Activated CD8-positive, alpha-beta T cell treated with anti-CD3 and anti-CD28 coated beads for 36 hours (primary cell): ENCODE measurements around the gene ENPP6. TPM values are rescaled to one million over a fixed set of nuclear protein-coding genes. Genes with fewer than 3 reads are reported as not detected.

Source experiments
- ATAC-seq: fragments of 200-7000 bp; cut with Tn5 transposase; one replicate; pipeline ENCODE4 v1.10.0; 2021; ENCODE audit warnings: mild to moderate bottlenecking, moderate library complexity
- CTCF ChIA-PET: fragments of 350-600 bp; sonication (Branson Sonifier 250); formaldehyde crosslinking; loops from one replicate; lab custom pipeline; 2021; ENCODE audit warnings: antibody characterized with exemption; lab: Charles Lee
- POLR2A ChIA-PET: fragments of 350-600 bp; sonication (Branson Sonifier 250); formaldehyde crosslinking; loops from one replicate; lab custom pipeline; 2021; ENCODE audit warnings: antibody characterized with exemption; lab: Charles Lee
- DNase-seq: peaks from one replicate; pipeline ENCODE4 v3.0.0-alpha.2; 2020
- H3K27ac Mint-ChIP-seq: one replicate; pipeline ENCODE4 v1.8.0; 2021; ENCODE audit warnings: mild to moderate bottlenecking, mixed read lengths
- H3K27me3 Mint-ChIP-seq: one replicate; pipeline ENCODE4 v1.8.0; 2021; ENCODE audit warnings: mixed read lengths
- H3K36me3 Mint-ChIP-seq: one replicate; pipeline ENCODE4 v1.8.0; 2021; ENCODE audit warnings: low read depth, mixed read lengths
- H3K4me1 Mint-ChIP-seq: one replicate; pipeline ENCODE4 v1.8.0; 2021; ENCODE audit warnings: low read depth, mixed read lengths
- H3K4me3 Mint-ChIP-seq: one replicate; pipeline ENCODE4 v1.8.0; 2021; ENCODE audit warnings: mild to moderate bottlenecking, moderate library complexity, mixed read lengths
- H3K9me3 Mint-ChIP-seq: one replicate; pipeline ENCODE4 v1.8.0; 2021; ENCODE audit warnings: mixed read lengths
- intact Hi-C: fragments of 100-400 bp; cut with micrococcal nuclease; formaldehyde crosslinking; loops from one replicate; pipeline ENCODE4 v1.10.0; 2022
- total RNA-seq, 2 experiments: library from RNA; stranded (reverse); gene quantifications; one replicate each; pipeline ENCODE4 v1.2.3, GENCODE V29; 2021
- TF ChIP-seq, protein P1 (sequence below): fragments of 200-600 bp; IDR thresholded peaks from one replicate; pipeline ENCODE4 v1.8.0; 2022; ENCODE audit warnings: antibody characterized with exemption, mild to moderate bottlenecking

Gene ENPP6
- total RNA-seq, 2 experiments from 2014 or later, result 0.27 to 0.40 TPM

DNA sequence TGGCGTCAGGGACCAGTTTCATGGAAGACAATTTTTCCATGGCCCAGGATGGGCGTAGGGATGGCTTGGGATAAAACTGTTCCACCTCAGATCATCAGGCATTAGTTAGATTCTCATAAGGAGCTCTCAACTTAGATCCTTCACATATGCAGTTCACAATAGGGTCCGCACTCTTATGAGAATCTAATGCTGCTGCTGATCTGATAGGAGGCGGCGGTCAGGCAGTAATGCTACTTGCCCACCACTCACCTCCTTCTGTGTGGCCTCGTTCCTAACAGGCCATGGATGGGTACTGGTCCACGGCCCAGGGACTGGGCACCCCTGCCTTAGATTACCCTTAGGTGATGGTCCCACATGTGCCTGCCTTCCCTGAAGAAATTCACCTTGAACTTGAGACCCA lies 28.8 kb upstream of the ENPP6 start:
- no peak overlapping the region for H3K27ac Mint-ChIP-seq
- H3K36me3 Mint-ChIP-seq, result no peaks in the 10 kb centered on the region
- H3K27me3 Mint-ChIP-seq, result peaks cover 4% of the 10 kb centered on the region
- intact Hi-C loops, result no loop called here
- no peak overlapping the region for H3K4me3 Mint-ChIP-seq
- no peak for ATAC-seq
- peaks cover 8% of the 10 kb centered on the region for H3K4me1 Mint-ChIP-seq
- TF ChIP-seq, protein P1, sequence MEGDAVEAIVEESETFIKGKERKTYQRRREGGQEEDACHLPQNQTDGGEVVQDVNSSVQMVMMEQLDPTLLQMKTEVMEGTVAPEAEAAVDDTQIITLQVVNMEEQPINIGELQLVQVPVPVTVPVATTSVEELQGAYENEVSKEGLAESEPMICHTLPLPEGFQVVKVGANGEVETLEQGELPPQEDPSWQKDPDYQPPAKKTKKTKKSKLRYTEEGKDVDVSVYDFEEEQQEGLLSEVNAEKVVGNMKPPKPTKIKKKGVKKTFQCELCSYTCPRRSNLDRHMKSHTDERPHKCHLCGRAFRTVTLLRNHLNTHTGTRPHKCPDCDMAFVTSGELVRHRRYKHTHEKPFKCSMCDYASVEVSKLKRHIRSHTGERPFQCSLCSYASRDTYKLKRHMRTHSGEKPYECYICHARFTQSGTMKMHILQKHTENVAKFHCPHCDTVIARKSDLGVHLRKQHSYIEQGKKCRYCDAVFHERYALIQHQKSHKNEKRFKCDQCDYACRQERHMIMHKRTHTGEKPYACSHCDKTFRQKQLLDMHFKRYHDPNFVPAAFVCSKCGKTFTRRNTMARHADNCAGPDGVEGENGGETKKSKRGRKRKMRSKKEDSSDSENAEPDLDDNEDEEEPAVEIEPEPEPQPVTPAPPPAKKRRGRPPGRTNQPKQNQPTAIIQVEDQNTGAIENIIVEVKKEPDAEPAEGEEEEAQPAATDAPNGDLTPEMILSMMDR, result no peak
- no peak for DNase-seq
- no peaks in the 10 kb centered on the region for H3K9me3 Mint-ChIP-seq
- POLR2A ChIA-PET, result no interaction called here
- CTCF ChIA-PET, result interaction anchor here (2.3 to 2.7 kb wide), 2 partner anchors 9 to 18 kb away, joined by 7 to 18 read pairs; no protein-coding TSS in a partner anchor

GRCh38 chr4:184238072-184238745 lies 20.5 kb upstream of the ENPP6 start:
- POLR2A ChIA-PET, result interaction anchor here (0.7 to 1.3 kb wide), 3 partner anchors 9 to 23 kb away, joined by 3 to 4 read pairs (median 4); no protein-coding TSS in a partner anchor
- H3K27ac Mint-ChIP-seq, result peak overlapping the region; percentile 96
- ATAC-seq, result peak; percentile 7
- DNase-seq, result no peak
- intact Hi-C loops, result no loop called here
- no peaks in the 10 kb centered on the region for H3K27me3 Mint-ChIP-seq
- CTCF ChIA-PET, result interaction anchor here (1.0 to 6.7 kb wide), 5 partner anchors 9 to 69 kb away, joined by 3 to 49 read pairs (median 7); no protein-coding TSS in a partner anchor
- peak overlapping the region; percentile 47 for H3K4me3 Mint-ChIP-seq
- peaks cover 6% of the 10 kb centered on the region for H3K36me3 Mint-ChIP-seq
- H3K9me3 Mint-ChIP-seq, result no peaks in the 10 kb centered on the region
- TF ChIP-seq, protein P1, result no peak
- peaks cover 42% of the 10 kb centered on the region for H3K4me1 Mint-ChIP-seq

GRCh38 chr4:184237612-184238011 lies 19.9 kb upstream of the ENPP6 start:
- Mint-ChIP-seq H3K27ac (peak overlapping the region; percentile 96), H3K4me3 (peak overlapping the region; percentile 47), H3K36me3 (peaks cover 6% of the 10 kb centered on the region), H3K4me1 (peaks cover 42% of the 10 kb centered on the region), H3K9me3 (no peaks in the 10 kb centered on the region), H3K27me3 (no peaks in the 10 kb centered on the region)
- DNase-seq (peak; percentile 85), ATAC-seq (peak; percentile 97)
- ChIA-PET POLR2A (interaction anchor here (0.7 to 1.7 kb wide), 4 partner anchors 8 to 32 kb away, joined by 3 to 4 read pairs (median 4); no protein-coding TSS in a partner anchor), CTCF (interaction anchor here (0.7 to 6.7 kb wide), 6 partner anchors 10 to 494 kb away, joined by 3 to 49 read pairs (median 7); no protein-coding TSS in a partner anchor)
- TF ChIP-seq, protein P1, result no peak
- intact Hi-C loops, result no loop called here

- CTCF ChIA-PET, result interaction anchor here (1.1 to 6.7 kb wide), 2 partner anchors 17 to 861 kb away, joined by 3 to 49 read pairs; no protein-coding TSS in a partner anchor
- POLR2A ChIA-PET, result no interaction called here
- ATAC-seq (no peak), DNase-seq (no peak)
- TF ChIP-seq, protein P1, result no peak
- Mint-ChIP-seq H3K27me3 (no peaks in the 10 kb centered on the region), H3K27ac (peak overlapping the region; percentile 3), H3K9me3 (no peaks in the 10 kb centered on the region), H3K4me1 (peaks cover 50% of the 10 kb centered on the region), H3K36me3 (peaks cover 6% of the 10 kb centered on the region), H3K4me3 (no peak overlapping the region)
- intact Hi-C loops, result no loop called here
Measured at GRCh38 chr4:184235526-184235925, 17.9 kb upstream of the ENPP6 start.

DNA sequence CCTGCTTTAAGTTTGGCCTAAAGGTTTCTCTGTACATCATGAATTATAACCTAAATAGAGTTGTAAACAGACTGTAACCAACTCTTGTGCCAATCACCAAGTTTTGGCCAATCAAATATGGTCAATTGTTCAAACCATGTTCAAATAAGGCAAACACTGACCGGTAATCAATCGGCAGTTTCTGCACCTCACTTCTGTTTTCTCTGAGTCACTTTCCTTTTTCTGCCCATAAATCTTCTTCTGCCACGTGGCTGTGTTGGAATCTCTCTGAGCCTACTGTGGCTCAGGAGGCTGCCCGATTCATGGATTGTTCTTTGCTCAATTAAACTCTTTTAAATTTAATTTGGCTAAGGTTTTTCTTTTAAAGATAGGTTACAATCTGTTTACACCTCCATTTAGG lies 16.5 kb upstream of the ENPP6 start:
- Mint-ChIP-seq H3K27me3 (no peaks in the 10 kb centered on the region), H3K36me3 (peaks cover 6% of the 10 kb centered on the region), H3K27ac (no peak overlapping the region), H3K4me1 (peaks cover 61% of the 10 kb centered on the region), H3K9me3 (no peaks in the 10 kb centered on the region), H3K4me3 (no peak overlapping the region)
- ChIA-PET CTCF (interaction anchor here (6.7 kb wide), 1 partner anchor 19 kb away, joined by 49 read pairs; no protein-coding TSS in a partner anchor), POLR2A (interaction anchor here (1.0 kb wide), 1 partner anchor 48 kb away, joined by 3 read pairs; no protein-coding TSS in a partner anchor)
- DNase-seq, result no peak
- no peak for ATAC-seq
- TF ChIP-seq, protein P1, result no peak
- intact Hi-C loops, result no loop called here
